ENCODE measurements around the gene CDKL2.
"Not testable (repeated sequence)": the region's sequence is repeated elsewhere in the genome, so short reads cannot be mapped to it uniquely, and the experiment has no call there.

The CDKL2 gene

DNA sequence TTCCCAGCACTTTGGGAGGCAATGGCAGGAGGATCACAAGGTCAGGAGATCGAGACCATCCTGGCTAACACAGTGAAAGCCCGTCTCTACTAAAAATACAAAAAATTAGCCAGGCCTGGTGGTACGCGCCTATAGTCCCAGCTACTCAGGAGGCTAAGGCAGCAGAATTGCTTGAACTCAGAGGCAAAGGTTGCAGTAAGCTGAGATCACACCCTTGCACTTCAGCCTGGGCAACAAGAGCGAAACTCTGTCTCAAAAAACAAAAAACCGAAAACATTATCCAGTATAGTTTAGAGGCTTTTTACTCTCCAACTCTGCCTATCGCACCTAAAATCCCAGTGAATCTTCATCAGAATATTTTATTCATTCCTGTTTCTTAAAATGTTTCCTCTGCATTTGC is 37.3 kb upstream of the CDKL2 start:
- not testable (repeated sequence) for H3K36me3 ChIP-seq (ENCODE audit: control insufficient read depth in 1 of 2, insufficient read depth in 2 of 2, low read length in 2 of 2); H3K9ac ChIP-seq (ENCODE audit: low read depth in 1 of 2, low read length in 2 of 2); H3K4me3 ChIP-seq (ENCODE audit: low read depth in 1 of 2, low read length in 2 of 2); H3K27ac ChIP-seq (ENCODE audit: low read depth, low read length); H3K27me3 ChIP-seq (ENCODE audit: control insufficient read depth in 1 of 2, insufficient read depth in 2 of 2, low read length in 2 of 2); H3K9me3 ChIP-seq (ENCODE audit: control insufficient read depth in 1 of 2, low read length in 2 of 2)
- peaks cover 26 to 46% of the 10 kb centered on the region in 2 donors for H3K4me1 ChIP-seq (ENCODE audit: control insufficient read depth in 1 of 2, insufficient read depth in 2 of 2, low read length in 2 of 2)

- Histone ChIP-seq H3K9ac (ENCODE audit: low read depth in 1 of 2, low read length in 2 of 2) (no peak overlapping the region), H3K27ac (ENCODE audit: low read depth, low read length) (no peak overlapping the region), H3K4me3 (ENCODE audit: low read depth in 1 of 2, low read length in 2 of 2) (no peak overlapping the region), H3K36me3 (ENCODE audit: control insufficient read depth in 1 of 2, insufficient read depth in 2 of 2, low read length in 2 of 2) (peaks cover 0 to 2% of the 10 kb centered on the region in 2 donors), H3K27me3 (ENCODE audit: control insufficient read depth in 1 of 2, insufficient read depth in 2 of 2, low read length in 2 of 2) (no peaks in the 10 kb centered on the region), H3K4me1 (ENCODE audit: control insufficient read depth in 1 of 2, insufficient read depth in 2 of 2, low read length in 2 of 2) (peaks cover 20 to 40% of the 10 kb centered on the region in 2 donors), H3K9me3 (ENCODE audit: control insufficient read depth in 1 of 2, low read length in 2 of 2) (no peaks in the 10 kb centered on the region)
Observed at GRCh38 chr4:75666299-75666698, 36.0 kb upstream of the CDKL2 start.

- not testable (repeated sequence) for H3K27ac ChIP-seq (ENCODE audit: low read depth, low read length); H3K9ac ChIP-seq (ENCODE audit: low read depth in 1 of 2, low read length in 2 of 2)
- H3K4me1 ChIP-seq (ENCODE audit: control insufficient read depth in 1 of 2, insufficient read depth in 2 of 2, low read length in 2 of 2), result peaks cover 12 to 34% of the 10 kb centered on the region in 2 donors
Observed at GRCh38 chr4:75664604-75665003, 34.3 kb upstream of the CDKL2 start.

DNA sequence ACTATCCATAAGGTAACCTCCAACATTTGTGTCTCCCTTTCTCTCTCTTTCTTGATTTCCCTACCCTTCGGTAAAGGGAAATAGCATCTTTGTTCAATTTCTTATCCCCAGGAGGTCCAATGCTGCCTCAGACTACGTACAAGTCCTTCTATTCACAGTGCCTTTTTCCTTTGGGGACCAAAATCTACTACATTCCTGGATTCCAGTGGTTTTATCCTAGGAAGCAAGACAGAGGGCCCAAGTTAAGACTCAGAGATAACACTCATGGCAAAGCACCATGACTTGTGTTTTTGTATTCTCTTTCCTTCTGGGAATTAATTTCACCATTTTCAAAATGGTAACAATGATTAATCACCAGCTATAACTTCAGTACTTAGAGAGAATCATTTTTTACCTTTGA is 32.3 kb upstream of the CDKL2 start:
- Histone ChIP-seq H3K4me1 (ENCODE audit: control insufficient read depth in 1 of 2, insufficient read depth in 2 of 2, low read length in 2 of 2) (peaks cover 5 to 26% of the 10 kb centered on the region in 2 donors), H3K27ac (ENCODE audit: low read depth, low read length) (no peak overlapping the region)

More at GRCh38 chr4:75664604-75665003, 34.3 kb upstream of the CDKL2 start:
- H3K9me3 ChIP-seq (ENCODE audit: control insufficient read depth in 1 of 2, low read length in 2 of 2); H3K27me3 ChIP-seq (ENCODE audit: control insufficient read depth in 1 of 2, insufficient read depth in 2 of 2, low read length in 2 of 2); H3K36me3 ChIP-seq (ENCODE audit: control insufficient read depth in 1 of 2, insufficient read depth in 2 of 2, low read length in 2 of 2); H3K4me3 ChIP-seq (ENCODE audit: low read depth in 1 of 2, low read length in 2 of 2): not testable (repeated sequence)

DNA sequence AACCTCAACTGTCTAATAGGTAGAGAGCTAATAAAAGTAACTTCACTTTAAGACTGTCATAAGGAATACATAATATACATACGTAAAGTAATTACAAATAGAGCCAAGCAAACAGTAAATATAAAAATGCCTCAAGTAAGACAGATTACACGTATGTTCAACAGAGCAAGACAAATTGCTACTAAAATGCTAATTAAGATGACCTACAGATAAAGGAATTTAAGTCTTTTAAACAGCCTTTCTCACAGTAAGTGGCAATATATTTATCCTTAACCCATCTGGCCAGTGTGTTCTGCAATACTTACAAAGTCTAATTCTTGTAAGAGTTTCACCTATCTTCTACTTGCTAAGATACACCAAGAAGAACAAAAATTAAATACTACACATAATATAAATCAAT is 30.2 kb upstream of the CDKL2 start:
- H3K27me3 ChIP-seq (ENCODE audit: control insufficient read depth in 1 of 2, insufficient read depth in 2 of 2, low read length in 2 of 2), result no peaks in the 10 kb centered on the region
- H3K4me1 ChIP-seq (ENCODE audit: control insufficient read depth in 1 of 2, insufficient read depth in 2 of 2, low read length in 2 of 2), result peaks cover 0 to 20% of the 10 kb centered on the region in 2 donors
- H3K4me3 ChIP-seq (ENCODE audit: low read depth in 1 of 2, low read length in 2 of 2), result no peak overlapping the region
- H3K9me3 ChIP-seq (ENCODE audit: control insufficient read depth in 1 of 2, low read length in 2 of 2), result no peaks in the 10 kb centered on the region
- H3K9ac ChIP-seq (ENCODE audit: low read depth in 1 of 2, low read length in 2 of 2), result no peak overlapping the region
- H3K27ac ChIP-seq (ENCODE audit: low read depth, low read length), result no peak overlapping the region
- H3K36me3 ChIP-seq (ENCODE audit: control insufficient read depth in 1 of 2, insufficient read depth in 2 of 2, low read length in 2 of 2), result peaks cover 19 to 22% of the 10 kb centered on the region in 2 donors

More for the DNA sequence above, 32.3 kb upstream of the CDKL2 start:
- Histone ChIP-seq H3K4me3 (ENCODE audit: low read depth in 1 of 2, low read length in 2 of 2) (no peak overlapping the region), H3K9ac (ENCODE audit: low read depth in 1 of 2, low read length in 2 of 2) (no peak overlapping the region), H3K36me3 (ENCODE audit: control insufficient read depth in 1 of 2, insufficient read depth in 2 of 2, low read length in 2 of 2) (peaks cover 12 to 14% of the 10 kb centered on the region in 2 donors), H3K9me3 (ENCODE audit: control insufficient read depth in 1 of 2, low read length in 2 of 2) (no peaks in the 10 kb centered on the region), H3K27me3 (ENCODE audit: control insufficient read depth in 1 of 2, insufficient read depth in 2 of 2, low read length in 2 of 2) (no peaks in the 10 kb centered on the region)

GRCh38 chr4:75659512-75660031 is 29.2 kb upstream of the CDKL2 start:
- Histone ChIP-seq H3K9ac (ENCODE audit: low read depth in 1 of 2, low read length in 2 of 2) (no peak overlapping the region), H3K9me3 (ENCODE audit: control insufficient read depth in 1 of 2, low read length in 2 of 2) (no peaks in the 10 kb centered on the region), H3K27ac (ENCODE audit: low read depth, low read length) (no peak overlapping the region), H3K4me1 (ENCODE audit: control insufficient read depth in 1 of 2, insufficient read depth in 2 of 2, low read length in 2 of 2) (peaks cover 0 to 20% of the 10 kb centered on the region in 2 donors), H3K27me3 (ENCODE audit: control insufficient read depth in 1 of 2, insufficient read depth in 2 of 2, low read length in 2 of 2) (no peaks in the 10 kb centered on the region), H3K4me3 (ENCODE audit: low read depth in 1 of 2, low read length in 2 of 2) (no peak overlapping the region), H3K36me3 (ENCODE audit: control insufficient read depth in 1 of 2, insufficient read depth in 2 of 2, low read length in 2 of 2) (peaks cover 24 to 28% of the 10 kb centered on the region in 2 donors)

DNA sequence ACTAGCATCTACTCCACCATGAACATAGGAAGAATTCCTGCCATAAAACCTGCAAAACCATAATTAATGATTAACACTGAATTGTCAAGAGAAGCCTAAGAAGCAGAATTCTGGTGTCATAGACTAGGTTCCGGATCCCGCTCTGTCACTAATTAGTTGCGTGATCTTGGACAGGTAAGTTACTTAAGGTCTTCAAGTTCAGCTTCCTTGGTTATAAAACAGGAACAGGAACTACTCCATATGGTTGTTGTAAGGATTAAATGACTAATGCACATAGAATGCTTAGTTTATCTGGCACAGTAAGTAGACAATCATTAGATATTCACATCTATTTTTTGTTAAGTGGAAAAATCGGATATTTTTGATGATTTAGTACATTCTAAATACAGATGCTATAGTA is 28.5 kb upstream of the CDKL2 start:
- no peaks in the 10 kb centered on the region for H3K9me3 ChIP-seq (ENCODE audit: control insufficient read depth in 1 of 2, low read length in 2 of 2)
- peaks cover 0 to 20% of the 10 kb centered on the region in 2 donors for H3K4me1 ChIP-seq (ENCODE audit: control insufficient read depth in 1 of 2, insufficient read depth in 2 of 2, low read length in 2 of 2)
- no peak overlapping the region for H3K4me3 ChIP-seq (ENCODE audit: low read depth in 1 of 2, low read length in 2 of 2)
- H3K27ac ChIP-seq (ENCODE audit: low read depth, low read length), result no peak overlapping the region
- peaks cover 27 to 31% of the 10 kb centered on the region in 2 donors for H3K36me3 ChIP-seq (ENCODE audit: control insufficient read depth in 1 of 2, insufficient read depth in 2 of 2, low read length in 2 of 2)
- no peak overlapping the region for H3K9ac ChIP-seq (ENCODE audit: low read depth in 1 of 2, low read length in 2 of 2)
- H3K27me3 ChIP-seq (ENCODE audit: control insufficient read depth in 1 of 2, insufficient read depth in 2 of 2, low read length in 2 of 2), result no peaks in the 10 kb centered on the region

- H3K36me3 ChIP-seq (ENCODE audit: control insufficient read depth in 1 of 2, insufficient read depth in 2 of 2, low read length in 2 of 2), result peaks cover 32 to 46% of the 10 kb centered on the region in 2 donors
- no peaks in the 10 kb centered on the region for H3K27me3 ChIP-seq (ENCODE audit: control insufficient read depth in 1 of 2, insufficient read depth in 2 of 2, low read length in 2 of 2)
- no peak overlapping the region for H3K4me3 ChIP-seq (ENCODE audit: low read depth in 1 of 2, low read length in 2 of 2)
- no peaks in the 10 kb centered on the region for H3K9me3 ChIP-seq (ENCODE audit: control insufficient read depth in 1 of 2, low read length in 2 of 2)
- H3K4me1 ChIP-seq (ENCODE audit: control insufficient read depth in 1 of 2, insufficient read depth in 2 of 2, low read length in 2 of 2), result peaks cover 0 to 21% of the 10 kb centered on the region in 2 donors
- no peak overlapping the region for H3K27ac ChIP-seq (ENCODE audit: low read depth, low read length)
- no peak overlapping the region for H3K9ac ChIP-seq (ENCODE audit: low read depth in 1 of 2, low read length in 2 of 2)
Observed at GRCh38 chr4:75655562-75655961, 25.2 kb upstream of the CDKL2 start.

- Histone ChIP-seq H3K36me3 (ENCODE audit: control insufficient read depth in 1 of 2, insufficient read depth in 2 of 2, low read length in 2 of 2) (peaks cover 32 to 44% of the 10 kb centered on the region in 2 donors), H3K27ac (ENCODE audit: low read depth, low read length) (no peak overlapping the region), H3K4me3 (ENCODE audit: low read depth in 1 of 2, low read length in 2 of 2) (no peak overlapping the region), H3K4me1 (ENCODE audit: control insufficient read depth in 1 of 2, insufficient read depth in 2 of 2, low read length in 2 of 2) (peaks cover 0 to 15% of the 10 kb centered on the region in 2 donors), H3K9ac (ENCODE audit: low read depth in 1 of 2, low read length in 2 of 2) (no peak overlapping the region), H3K9me3 (ENCODE audit: control insufficient read depth in 1 of 2, low read length in 2 of 2) (no peaks in the 10 kb centered on the region), H3K27me3 (ENCODE audit: control insufficient read depth in 1 of 2, insufficient read depth in 2 of 2, low read length in 2 of 2) (no peaks in the 10 kb centered on the region)
Observed at GRCh38 chr4:75654905-75655304, 24.6 kb upstream of the CDKL2 start.

- Histone ChIP-seq H3K27me3 (ENCODE audit: control insufficient read depth in 1 of 2, insufficient read depth in 2 of 2, low read length in 2 of 2) (no peaks in the 10 kb centered on the region), H3K9me3 (ENCODE audit: control insufficient read depth in 1 of 2, low read length in 2 of 2) (no peaks in the 10 kb centered on the region), H3K27ac (ENCODE audit: low read depth, low read length) (no peak overlapping the region), H3K4me1 (ENCODE audit: control insufficient read depth in 1 of 2, insufficient read depth in 2 of 2, low read length in 2 of 2) (peaks cover 0 to 5% of the 10 kb centered on the region in 2 donors), H3K9ac (ENCODE audit: low read depth in 1 of 2, low read length in 2 of 2) (no peak overlapping the region), H3K4me3 (ENCODE audit: low read depth in 1 of 2, low read length in 2 of 2) (no peak overlapping the region), H3K36me3 (ENCODE audit: control insufficient read depth in 1 of 2, insufficient read depth in 2 of 2, low read length in 2 of 2) (peaks cover 26 to 49% of the 10 kb centered on the region in 2 donors)
Observed at GRCh38 chr4:75653845-75654503, 23.6 kb upstream of the CDKL2 start.
